ENCODE results near the gene C19orf85.
"Not testable (repeated sequence)": the region's sequence is repeated elsewhere in the genome, so short reads cannot be mapped to it uniquely, and the experiment has no call there.

Gene C19orf85

GRCh38 chr19:55457683-55458457 is 6.7 kb downstream of the C19orf85 start:
- no peak for DNase-seq (ENCODE audit: low spot score)

- no peak for DNase-seq (ENCODE audit: low spot score)
These were observed 8.2 kb downstream of the C19orf85 start for GRCh38 chr19:55456347-55456746.

GRCh38 chr19:55455576-55456235 is 8.8 kb downstream of the C19orf85 start:
- DNase-seq (ENCODE audit: low spot score), result no peak

- peak; percentile 36 for DNase-seq (ENCODE audit: low spot score)
These were observed 9.7 kb downstream of the C19orf85 start for GRCh38 chr19:55454787-55455243.

- DNase-seq (ENCODE audit: low spot score), result no peak
These were observed 10.9 kb downstream of the C19orf85 start for GRCh38 chr19:55453511-55454260.

GRCh38 chr19:55452749-55453346 is 11.7 kb downstream of the C19orf85 start:
- peak; percentile 8 for DNase-seq (ENCODE audit: low spot score)

GRCh38 chr19:55451965-55452748 is 12.4 kb downstream of the C19orf85 start:
- DNase-seq (ENCODE audit: low spot score), result no peak

- no peak for DNase-seq (ENCODE audit: low spot score)
These were observed 13.2 kb downstream of the C19orf85 start for GRCh38 chr19:55451163-55451964.

- DNase-seq (ENCODE audit: low spot score), result no peak
These were observed 15.1 kb downstream of the C19orf85 start for GRCh38 chr19:55449469-55449868.

- DNase-seq (ENCODE audit: low spot score), result not testable (repeated sequence)
These were observed 16.4 kb downstream of the C19orf85 start for GRCh38 chr19:55448175-55448490.

GRCh38 chr19:55447421-55448174 is 17.0 kb downstream of the C19orf85 start:
- DNase-seq (ENCODE audit: low spot score), result no peak

- DNase-seq (ENCODE audit: low spot score), result no peak
These were observed 18.5 kb downstream of the C19orf85 start for GRCh38 chr19:55446060-55446459.

- no peak for DNase-seq (ENCODE audit: low spot score)
These were observed 19.9 kb downstream of the C19orf85 start for GRCh38 chr19:55444646-55445045.

GRCh38 chr19:55443824-55444480 is 20.6 kb downstream of the C19orf85 start:
- no peak for DNase-seq (ENCODE audit: low spot score)

- no peak for DNase-seq (ENCODE audit: low spot score)
These were observed 21.3 kb downstream of the C19orf85 start, which contains the start of gene SHISA7 for GRCh38 chr19:55443045-55443823. SHISA7 (minus strand) TSS chr19:55443300; CDS start chr19:55442863, 437 bp downstream.

GRCh38 chr19:55442372-55442961 is 22.1 kb downstream of the C19orf85 start:
- DNase-seq (ENCODE audit: low spot score), result no peak

- DNase-seq (ENCODE audit: low spot score), result no peak
These were observed 22.7 kb downstream of the C19orf85 start for GRCh38 chr19:55441692-55442321.

- no peak for DNase-seq (ENCODE audit: low spot score)
These were observed 23.2 kb downstream of the C19orf85 start for GRCh38 chr19:55441319-55441691.
